Fibroblast of mammary gland (primary cell): ENCODE measurements around the gene GNA15.
A peak's percentile ranks its signal among the peaks of the same experiment; 100 is the strongest.

Source experiments
- DNase-seq: peaks from one replicate; pipeline ENCODE4 v3.0.0-alpha.2; 2010; ENCODE audit warnings: low read depth
- H3K4me3 ChIP-seq: 2 replicates; pipeline ENCODE4 v1.5.1; 2011; ENCODE audit warnings: low read depth, mild to moderate bottlenecking, low read length, moderate library complexity; ENCODE audit not compliant: control insufficient read depth
- TF ChIP-seq, protein P1 (sequence below): conservative IDR thresholded peaks from 2 replicates; pipeline ENCODE4 v1.5.1; 2011; ENCODE audit warnings: low read depth, low read length, inconsistent platforms; ENCODE audit not compliant: control insufficient read depth, insufficient read depth

Gene GNA15

DNA sequence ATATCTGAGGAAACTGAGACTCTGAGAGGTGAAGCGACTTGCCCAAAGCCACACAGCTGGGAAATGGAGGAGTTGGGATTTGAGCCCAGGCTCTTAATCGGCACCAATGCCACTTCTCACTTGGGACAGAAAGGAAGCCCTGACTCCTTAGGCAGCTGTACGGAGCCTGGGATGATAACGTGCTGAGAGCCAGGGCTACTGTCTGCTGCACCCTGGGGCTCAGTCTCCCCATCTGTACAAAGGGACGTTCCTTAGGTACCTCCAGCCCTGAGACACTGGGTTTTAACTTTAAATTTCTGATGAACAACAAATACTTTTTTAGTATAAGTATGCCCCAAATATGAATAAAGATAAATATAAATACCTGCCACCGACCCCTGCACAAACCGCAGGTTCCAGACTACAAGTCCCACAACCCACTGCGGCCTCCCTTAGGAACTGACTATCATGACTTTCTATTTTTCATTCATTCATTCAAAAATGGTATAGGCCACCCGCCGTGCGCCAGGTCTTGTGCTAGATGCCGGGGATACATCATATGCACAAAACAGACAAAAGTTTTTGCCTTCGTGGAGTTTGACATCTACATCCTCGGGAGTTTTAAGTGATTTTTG, 49.1 kb downstream of the GNA15 start:
- DNase-seq, result no peak
- peak overlapping the region; percentile 60 for H3K4me3 ChIP-seq
- TF ChIP-seq, protein P1, sequence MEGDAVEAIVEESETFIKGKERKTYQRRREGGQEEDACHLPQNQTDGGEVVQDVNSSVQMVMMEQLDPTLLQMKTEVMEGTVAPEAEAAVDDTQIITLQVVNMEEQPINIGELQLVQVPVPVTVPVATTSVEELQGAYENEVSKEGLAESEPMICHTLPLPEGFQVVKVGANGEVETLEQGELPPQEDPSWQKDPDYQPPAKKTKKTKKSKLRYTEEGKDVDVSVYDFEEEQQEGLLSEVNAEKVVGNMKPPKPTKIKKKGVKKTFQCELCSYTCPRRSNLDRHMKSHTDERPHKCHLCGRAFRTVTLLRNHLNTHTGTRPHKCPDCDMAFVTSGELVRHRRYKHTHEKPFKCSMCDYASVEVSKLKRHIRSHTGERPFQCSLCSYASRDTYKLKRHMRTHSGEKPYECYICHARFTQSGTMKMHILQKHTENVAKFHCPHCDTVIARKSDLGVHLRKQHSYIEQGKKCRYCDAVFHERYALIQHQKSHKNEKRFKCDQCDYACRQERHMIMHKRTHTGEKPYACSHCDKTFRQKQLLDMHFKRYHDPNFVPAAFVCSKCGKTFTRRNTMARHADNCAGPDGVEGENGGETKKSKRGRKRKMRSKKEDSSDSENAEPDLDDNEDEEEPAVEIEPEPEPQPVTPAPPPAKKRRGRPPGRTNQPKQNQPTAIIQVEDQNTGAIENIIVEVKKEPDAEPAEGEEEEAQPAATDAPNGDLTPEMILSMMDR, result no peak

DNA sequence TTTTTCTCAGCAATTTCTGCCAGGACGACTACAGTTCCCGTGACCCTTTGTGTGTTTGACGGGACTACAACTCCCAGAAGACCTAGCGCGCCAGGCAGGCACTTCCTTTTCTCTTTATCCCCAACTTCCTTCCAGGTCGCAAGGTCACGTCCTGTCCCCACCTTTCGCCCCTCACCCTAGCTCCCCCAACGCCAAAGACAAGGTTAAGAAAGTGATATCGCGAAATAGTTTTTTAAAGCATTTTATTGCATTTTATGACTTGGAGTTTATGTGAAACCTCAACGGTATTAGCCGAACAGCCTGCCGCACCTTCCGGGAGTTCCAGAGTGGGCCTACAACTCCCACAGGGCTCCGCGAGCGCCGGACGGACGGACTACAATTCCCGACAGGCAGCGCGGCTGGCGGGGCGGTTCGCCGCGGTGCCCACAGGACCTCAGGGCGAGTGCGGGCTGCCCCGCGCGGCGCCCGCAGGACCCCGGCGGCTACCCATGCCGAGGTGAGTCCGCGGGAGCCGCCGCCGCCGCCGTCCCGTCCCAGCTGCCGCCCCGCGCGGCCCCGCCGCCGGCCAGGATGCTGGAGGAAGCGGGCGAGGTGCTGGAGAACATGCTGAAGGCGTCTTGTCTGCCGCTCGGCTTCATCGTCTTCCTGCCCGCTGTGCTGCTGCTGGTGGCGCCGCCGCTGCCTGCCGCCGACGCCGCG, 49.8 kb downstream of the GNA15 start, which contains the start of gene NCLN:
Gene NCLN (plus strand): TSS at position 470 of the 699 bp plus-strand sequence. CDS start 101 bp downstream, at position 571.
- TF ChIP-seq, protein P1, result no peak
- DNase-seq, result peak; percentile 93
- H3K4me3 ChIP-seq, result peak within 1 kb of the TSS; percentile 83

DNA sequence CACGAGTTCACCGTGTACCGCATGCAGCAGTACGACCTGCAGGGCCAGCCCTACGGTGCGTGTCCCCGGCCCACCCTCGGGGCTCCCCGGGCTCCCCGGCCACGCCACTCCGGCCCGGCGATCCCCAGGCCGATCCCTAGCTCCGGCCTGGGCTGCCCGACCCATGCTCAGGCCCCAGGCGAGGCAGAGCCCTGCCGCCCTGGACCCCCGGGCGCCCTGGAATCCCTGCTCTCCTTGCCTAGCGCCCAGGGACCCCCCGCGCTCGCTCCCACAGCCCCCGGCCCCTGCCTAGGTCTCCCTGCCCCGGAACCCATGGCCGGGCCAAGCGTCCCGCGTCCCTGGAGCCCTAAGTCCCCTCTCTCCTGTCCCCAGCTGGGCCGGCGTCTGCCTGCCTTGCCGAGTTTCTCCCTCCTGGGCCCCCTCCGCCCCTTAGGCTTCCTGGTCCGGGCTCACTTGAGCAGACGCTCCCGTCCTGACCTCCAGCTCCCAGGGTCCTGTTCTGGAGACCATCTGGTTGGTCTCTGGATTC, 50.4 kb downstream of the GNA15 start:
- TF ChIP-seq, protein P1, result no peak
- DNase-seq, result peak; percentile 14
- H3K4me3 ChIP-seq, result peak overlapping the region; percentile 83

DNA sequence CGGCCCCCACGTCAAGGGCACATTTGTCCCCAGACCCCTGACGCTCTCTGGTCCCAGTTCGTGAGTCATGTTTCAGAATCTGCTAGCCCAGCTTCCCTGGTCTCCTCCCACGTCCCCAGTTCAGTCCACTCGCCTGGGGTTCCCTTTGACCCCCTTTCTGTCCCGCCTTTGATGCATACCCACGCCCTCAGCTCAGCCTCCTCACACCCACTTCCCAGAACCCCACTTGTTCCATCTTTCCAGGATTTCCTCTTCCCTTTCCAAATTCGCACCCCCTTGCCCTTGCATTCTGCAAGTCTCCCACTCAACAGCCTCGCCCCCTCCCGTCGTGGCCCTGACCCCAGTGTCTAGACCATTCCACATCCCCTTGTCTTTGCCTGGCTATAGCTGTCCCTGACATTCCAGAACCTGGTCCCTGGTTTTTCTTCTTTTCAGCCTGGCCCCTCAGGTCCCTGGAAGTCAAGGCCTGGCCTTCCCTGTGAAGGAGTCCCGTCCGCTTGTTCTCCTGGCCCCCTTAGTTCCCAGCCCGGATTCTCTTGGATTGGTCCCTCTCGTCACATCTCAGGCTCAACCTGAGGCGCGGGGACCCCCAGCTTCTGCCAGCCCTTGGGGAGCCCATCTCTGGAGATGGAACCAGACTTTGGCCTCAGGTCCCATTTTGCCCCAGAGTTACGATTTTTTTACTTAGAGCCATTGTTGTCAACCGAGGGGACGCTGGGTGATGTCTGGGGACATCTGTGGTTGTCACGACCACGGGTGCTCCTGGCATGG, 51.2 kb downstream of the GNA15 start:
- TF ChIP-seq, protein P1, result no peak
- peak; percentile 28 for DNase-seq
- H3K4me3 ChIP-seq, result peak overlapping the region; percentile 83

DNA sequence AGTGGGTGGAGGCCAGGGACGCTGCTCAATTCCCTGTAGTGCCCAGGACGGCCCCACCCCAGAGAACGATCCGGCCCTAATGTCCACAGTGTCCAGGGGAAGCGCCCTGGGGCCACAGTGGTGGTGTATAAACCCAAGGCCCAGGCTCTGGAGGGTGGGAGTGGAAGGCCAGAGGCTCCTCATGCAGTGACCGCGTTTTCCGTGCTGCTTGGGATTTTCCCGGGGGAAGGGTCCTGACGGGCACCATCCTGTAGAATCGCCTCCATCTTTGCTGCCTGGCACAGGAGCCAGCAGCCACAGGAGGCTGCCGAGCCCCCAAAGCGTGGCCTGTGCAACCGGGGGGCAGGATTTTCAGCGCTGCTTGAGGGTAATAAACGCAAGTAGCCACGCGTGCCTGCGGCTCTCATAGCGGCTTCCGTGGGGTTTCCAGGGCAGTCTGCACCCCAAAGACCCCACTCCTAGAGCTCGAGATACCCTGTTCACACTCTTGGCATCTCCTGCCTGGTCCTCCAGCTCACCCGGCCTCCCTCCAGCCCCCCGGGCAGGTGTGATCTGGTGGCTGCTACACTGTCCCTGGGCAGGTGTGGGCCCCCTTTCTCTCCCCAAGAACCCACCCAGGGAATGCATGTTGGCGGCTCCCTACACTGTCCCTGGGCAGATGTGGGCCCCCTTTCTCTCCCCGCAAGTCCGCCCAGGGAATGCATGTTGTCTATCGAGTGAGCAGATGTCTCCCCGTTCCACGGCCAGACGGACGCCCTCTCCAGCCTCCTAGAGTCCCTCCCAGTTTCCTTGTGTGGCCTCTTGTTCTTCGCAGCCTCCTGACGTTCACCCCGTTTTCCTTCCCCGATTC, 52.1 kb downstream of the GNA15 start:
- no peak for DNase-seq
- H3K4me3 ChIP-seq, result no peak overlapping the region
- TF ChIP-seq, protein P1, result no peak
